ENCODE measurements around the gene CA10.

Gene CA10

DNA sequence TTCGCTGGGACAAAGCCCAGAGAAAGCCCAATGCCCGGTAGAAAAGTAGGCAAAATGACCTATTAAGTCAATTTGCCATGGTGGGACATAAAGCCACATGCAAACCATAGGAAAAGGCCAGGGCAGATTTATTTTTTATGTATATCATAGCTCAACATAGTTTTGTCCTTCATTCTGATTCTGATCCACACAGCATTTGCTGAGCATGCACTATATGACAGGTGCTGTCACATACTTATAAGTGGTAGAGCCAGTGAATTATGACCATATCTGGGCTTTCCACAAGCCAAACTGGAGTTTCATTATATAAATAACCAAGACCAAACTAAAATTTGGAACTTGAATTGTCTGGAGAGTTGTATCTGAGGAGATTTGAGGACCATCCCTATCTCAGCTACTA, 74.3 kb downstream of the CA10 start:
- DNase-seq (ENCODE audit: low spot score) = no peak
- no peak for TF ChIP-seq CTCF (IDR thresholded peaks at IDR 0.05; ENCODE audit: borderline replicate concordance, control extremely low read depth, extremely low read depth, insufficient read depth, missing control alignments)
- in situ Hi-C loops (cut with MboI; ENCODE audit: low sequenced_read_pairs, unreplicated experiment) = no loop called here

DNA sequence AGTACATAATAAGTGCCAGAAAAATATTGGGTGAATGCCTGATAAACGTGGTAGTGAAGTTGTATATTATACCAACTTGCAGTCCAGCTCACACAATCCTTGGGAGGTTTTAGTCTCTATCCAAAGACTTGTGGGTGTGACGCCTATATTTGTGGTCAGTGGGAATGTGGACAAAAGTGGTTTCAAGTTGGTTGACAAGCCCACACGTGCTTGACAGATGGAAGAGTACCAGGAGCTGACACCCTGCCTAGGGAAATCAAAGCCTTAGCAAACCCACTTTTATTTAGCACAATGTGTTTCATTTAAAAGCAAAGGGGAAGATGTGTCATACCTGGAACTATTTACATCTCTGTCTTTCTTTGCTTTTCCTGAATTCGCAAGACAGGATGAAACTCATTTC, 79.0 kb downstream of the CA10 start:
- in situ Hi-C loops (cut with MboI; ENCODE audit: low sequenced_read_pairs, unreplicated experiment) = no loop called here
- no peak for TF ChIP-seq CTCF (IDR thresholded peaks at IDR 0.05; ENCODE audit: borderline replicate concordance, control extremely low read depth, extremely low read depth, insufficient read depth, missing control alignments)
- DNase-seq (ENCODE audit: low spot score) = peak; percentile 9

- in situ Hi-C loops (cut with MboI; ENCODE audit: low sequenced_read_pairs, unreplicated experiment) = no loop called here
- TF ChIP-seq CTCF (IDR thresholded peaks at IDR 0.05; ENCODE audit: borderline replicate concordance, control extremely low read depth, extremely low read depth, insufficient read depth, missing control alignments) = no peak
- DNase-seq (ENCODE audit: low spot score) = no peak
Observed at GRCh38 chr17:52071712-52072111, 86.8 kb downstream of the CA10 start.

DNA sequence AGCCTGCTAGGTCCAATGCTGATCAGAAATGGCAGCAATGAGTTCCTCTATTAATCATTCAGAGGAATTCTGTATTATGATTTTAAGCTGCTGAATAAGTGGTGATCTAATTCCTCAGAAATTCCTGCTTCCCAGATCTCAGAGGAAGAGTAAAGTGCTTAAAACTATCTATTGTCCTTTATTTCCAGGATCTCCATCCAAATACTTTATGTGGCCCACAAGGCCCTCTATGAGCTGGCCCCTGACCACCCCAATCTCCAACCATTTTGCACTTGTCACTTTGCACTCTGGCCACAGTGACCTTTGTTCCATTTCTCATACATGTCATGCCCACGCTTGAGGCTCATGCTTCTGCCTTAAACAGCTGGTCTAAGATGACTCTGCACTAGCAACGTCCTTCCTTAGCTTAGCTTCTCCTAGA, 93.7 kb downstream of the CA10 start:
- no peak for TF ChIP-seq CTCF (IDR thresholded peaks at IDR 0.05; ENCODE audit: borderline replicate concordance, control extremely low read depth, extremely low read depth, insufficient read depth, missing control alignments)
- in situ Hi-C loops (cut with MboI; ENCODE audit: low sequenced_read_pairs, unreplicated experiment) = no loop called here
- no peak for DNase-seq (ENCODE audit: low spot score)

DNA sequence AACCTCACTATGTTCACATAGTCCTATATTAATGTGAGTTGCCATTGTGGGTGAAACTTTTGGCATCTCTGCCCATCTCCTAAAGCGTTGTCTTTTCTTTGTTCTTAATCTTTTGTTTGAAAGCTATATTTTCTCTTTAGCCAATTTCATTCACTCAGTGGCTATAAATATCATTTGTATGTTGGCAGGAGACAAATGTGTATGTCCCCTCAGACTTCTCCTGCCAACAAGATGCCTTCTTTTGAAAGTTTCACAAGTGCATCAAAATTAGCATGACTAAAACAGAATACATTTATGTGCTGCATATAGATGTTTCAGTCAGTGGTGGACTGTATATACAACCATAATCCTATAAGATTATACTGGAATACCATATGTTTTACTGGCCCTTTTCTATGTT, 109.0 kb downstream of the CA10 start:
- in situ Hi-C loops (cut with MboI; ENCODE audit: low sequenced_read_pairs, unreplicated experiment) = no loop called here
- no peak for DNase-seq (ENCODE audit: low spot score)
- no peak for TF ChIP-seq CTCF (IDR thresholded peaks at IDR 0.05; ENCODE audit: borderline replicate concordance, control extremely low read depth, extremely low read depth, insufficient read depth, missing control alignments)

GRCh38 chr17:52049051-52049450, 109.5 kb downstream of the CA10 start:
- TF ChIP-seq CTCF (IDR thresholded peaks at IDR 0.05; ENCODE audit: borderline replicate concordance, control extremely low read depth, extremely low read depth, insufficient read depth, missing control alignments) = no peak
- no peak for DNase-seq (ENCODE audit: low spot score)
- in situ Hi-C loops (cut with MboI; ENCODE audit: low sequenced_read_pairs, unreplicated experiment) = no loop called here
